HepG2 (cell line): ENCODE measurements around the gene SESN3. TPM values are rescaled to one million over a fixed set of nuclear protein-coding genes. Genes with fewer than 3 reads are reported as not detected.

Source experiments
- ATAC-seq: fragments of 200-7000 bp; cut with Tn5 transposase; 3 replicates; pipeline ENCODE4 v1.9.1; 2020; ENCODE audit warnings: mild to moderate bottlenecking, moderate library complexity
- BruUV-seq: library from RNA; stranded (reverse); fragments of 400-500 nt; replicated peaks from 2 replicates; lab custom pipeline; 2021; lab: Mats Ljungman, UMichigan
- CTCF ChIA-PET: fragments of 300-600 bp; formaldehyde crosslinking; extraction: SDS; loops from one replicate; lab custom pipeline; 2021; ENCODE audit warnings: low total read pairs, inconsistent platforms, low intra/inter-chr PET ratio; lab: Yijun Ruan, JAX
- POLR2A ChIA-PET: fragments of 350-600 bp; sonication (Branson Sonifier 250); formaldehyde crosslinking; loops from one replicate; lab custom pipeline; 2020; ENCODE audit warnings: antibody characterized with exemption, inconsistent platforms; lab: Yijun Ruan, JAX
- DNase-seq: peaks from one replicate; pipeline ENCODE4 v3.0.0-alpha.2; 2015; ENCODE audit warnings: low spot score
- FAIRE-seq: peaks from 3 replicates; lab custom pipeline; 2011; peaks lifted over from hg19 to GRCh38; lab: Jason Lieb, UNC
- H2AFZ ChIP-seq: one replicate; pipeline ENCODE4 v1.6.1; 2011; ENCODE audit warnings: low read length, inconsistent platforms
- H3K27ac ChIP-seq: fragments of 300-600 bp; 3 replicates; pipeline ENCODE4 v1.8.0; 2011; ENCODE audit warnings: mixed run types, mild to moderate bottlenecking, mixed read lengths, low read length, inconsistent platforms; ENCODE audit not compliant: insufficient read depth; ENCODE audit errors: extremely low read length
- H3K27me3 ChIP-seq, 2 experiments: fragments of 200-600 bp in 1 of 2; 2 replicates in 1 of 2; 3 replicates in 1 of 2; pipeline versions ENCODE4 v1.6.0 to v1.8.0; 2011; ENCODE audit warnings: low read length in 2 of 2, mild to moderate bottlenecking in 2 of 2, moderate library complexity in 2 of 2, inconsistent platforms in 1 of 2; ENCODE audit not compliant: insufficient read depth in 2 of 2, control insufficient read depth in 1 of 2
- H3K36me3 ChIP-seq, 2 experiments: fragments of 200-600 bp in 1 of 2; replicated peaks in 1 of 2; 2 replicates in 1 of 2; 3 replicates in 1 of 2; pipeline versions ENCODE4 v1.5.1 to v1.8.0; 2011; ENCODE audit warnings: low read length in 2 of 2, inconsistent platforms in 1 of 2; ENCODE audit not compliant: insufficient read depth in 2 of 2, control insufficient read depth in 1 of 2
- H3K4me1 ChIP-seq: 2 replicates; pipeline ENCODE4 v1.5.1; 2012; ENCODE audit warnings: low read length, inconsistent platforms; ENCODE audit not compliant: insufficient read depth
- H3K4me2 ChIP-seq: 2 replicates; pipeline ENCODE4 v1.6.0; 2011; ENCODE audit warnings: low read depth, low read length, inconsistent platforms
- H3K4me3 ChIP-seq, 3 experiments: fragments of 200-600 bp in 1 of 3; sonication (generic), shearing (Covaris generic) in 1 of 3; replicated peaks in 1 of 3; 2 replicates each; pipeline ENCODE4 v1.5.1; 2011 to 2016; ENCODE audit warnings: low read length in 3 of 3, inconsistent platforms in 2 of 3, low read depth in 2 of 3, mild to moderate bottlenecking in 2 of 3, control low read depth in 1 of 3, mixed read lengths in 1 of 3; ENCODE audit not compliant: insufficient read depth in 1 of 3
- H3K79me2 ChIP-seq: one replicate; pipeline ENCODE4 v1.6.1; 2011; ENCODE audit warnings: low read length, inconsistent platforms; ENCODE audit not compliant: insufficient read depth
- H3K9ac ChIP-seq: 2 replicates; pipeline ENCODE4 v1.6.0; 2011; ENCODE audit warnings: mild to moderate bottlenecking, low read depth, low read length, inconsistent platforms; ENCODE audit not compliant: insufficient read depth
- H3K9me3 ChIP-seq: 2 replicates; pipeline ENCODE4 v1.5.1; 2012; ENCODE audit warnings: mild to moderate bottlenecking, low read length
- H4K20me1 ChIP-seq: 2 replicates; pipeline ENCODE4 v1.6.0; 2011; ENCODE audit warnings: inconsistent platforms, mild to moderate bottlenecking, low read length, moderate library complexity; ENCODE audit not compliant: insufficient read depth
- CC2D1A ChIP-seq: sonication (generic); formaldehyde crosslinking; IDR thresholded peaks from 2 replicates; pipeline ENCODE4 v1.8.1; 2023; ENCODE audit warnings: mild to moderate bottlenecking, missing genetic modification reagents
- FOXC1 ChIP-seq: sonication (generic); formaldehyde crosslinking; IDR thresholded peaks from 2 replicates; pipeline ENCODE4 v1.8.0; 2022; ENCODE audit warnings: mild to moderate bottlenecking, missing genetic modification reagents, borderline replicate concordance
- FOXJ3 ChIP-seq: sonication (generic); formaldehyde crosslinking; IDR thresholded peaks from 2 replicates; pipeline ENCODE4 v1.4.0; 2020; ENCODE audit warnings: missing genetic modification reagents, mild to moderate bottlenecking, borderline replicate concordance
- MTA1 ChIP-seq: sonication (generic); formaldehyde crosslinking; IDR thresholded peaks from 2 replicates; pipeline ENCODE4 v1.4.0; 2020; ENCODE audit warnings: missing genetic modification reagents, mild to moderate bottlenecking, borderline replicate concordance
- NFKB2 ChIP-seq: sonication (generic); formaldehyde crosslinking; IDR thresholded peaks from 2 replicates; pipeline ENCODE4 v1.4.0; 2020; ENCODE audit warnings: missing genetic modification reagents, borderline replicate concordance
- SIN3B ChIP-seq: fragments of 150-350 bp; IDR thresholded peaks from 2 replicates; pipeline ENCODE4 v1.6.1; 2014; ENCODE audit warnings: low read length
- SRSF9 ChIP-seq: fragments of 200-400 bp; formaldehyde crosslinking; IDR thresholded peaks from 2 replicates; pipeline ENCODE4 v1.6.1; 2018; ENCODE audit warnings: borderline replicate concordance, mild to moderate bottlenecking, low read depth, low read length; ENCODE audit not compliant: insufficient read depth, poor library complexity, severe bottlenecking
- ZIK1 ChIP-seq: sonication (generic); formaldehyde crosslinking; IDR thresholded peaks from 2 replicates; pipeline ENCODE4 v1.5.0; 2020; ENCODE audit warnings: mild to moderate bottlenecking, low read depth, missing genetic modification reagents, borderline replicate concordance
- ZNF367 ChIP-seq: sonication (generic); formaldehyde crosslinking; IDR thresholded peaks from 2 replicates; pipeline ENCODE4 v1.4.0; 2020; ENCODE audit warnings: missing genetic modification reagents, borderline replicate concordance
- ZNF430 ChIP-seq: sonication (generic); formaldehyde crosslinking; IDR thresholded peaks from 2 replicates; pipeline ENCODE4 v1.9.0; 2021; ENCODE audit warnings: mild to moderate bottlenecking, missing genetic modification reagents
- ZNF569 ChIP-seq: sonication (generic); formaldehyde crosslinking; IDR thresholded peaks from 2 replicates; pipeline ENCODE4 v1.5.0; 2020; ENCODE audit warnings: mild to moderate bottlenecking, missing genetic modification reagents, moderate library complexity, borderline replicate concordance
- ZNF570 ChIP-seq: sonication (generic); formaldehyde crosslinking; IDR thresholded peaks from 2 replicates; pipeline ENCODE4 v1.4.0; 2020; ENCODE audit warnings: mild to moderate bottlenecking, missing genetic modification reagents, borderline replicate concordance
- ZNF614 ChIP-seq: IDR thresholded peaks from 2 replicates; pipeline ENCODE4 v1.6.1; 2018; ENCODE audit warnings: missing biosample characterization, missing genetic modification reagents, inconsistent platforms, borderline replicate concordance
- ZNF713 ChIP-seq: sonication (generic); formaldehyde crosslinking; IDR thresholded peaks from 2 replicates; pipeline ENCODE4 v1.4.0; 2020; ENCODE audit warnings: mild to moderate bottlenecking, missing genetic modification reagents
- WGBS: methylation state at CpG from one replicate; pipeline ENCODE4 v1.1.6; 2017; ENCODE audit warnings: low lambda C conversion rate; 5-methylcytosine and 5-hydroxymethylcytosine counted together
- in situ Hi-C: cut with HindIII; loops from 2 replicates; pipeline ENCODE4 v1.10.0; 2017; ENCODE audit warnings: low pct_unique_long_range_greater_than_20kb; ENCODE audit not compliant: extremely low pct_ligation_motif_present
- intact Hi-C: fragments of 100-400 bp; cut with micrococcal nuclease; formaldehyde crosslinking; loops from one replicate; pipeline ENCODE4 v1.10.0; 2022; ENCODE audit not compliant: unreplicated experiment
- polyA plus RNA-seq, 8 experiments: library from polyadenylated mRNA; depleted of rRNA in 3 of 8; stranded (reverse) in 7 of 8; unstranded in 1 of 8; fragments of >200 nt; fragmentation: Illumina TruSeq in 4 of 8; extraction: Trizol in 4 of 8; gene quantifications; 2 replicates each; pipeline versions ENCODE4 v1.2.1 to v1.2.3, GENCODE V29; 2011 to 2016; ENCODE audit warnings: low read depth in 4 of 8, missing spikeins in 1 of 8, mixed read lengths in 1 of 8; ENCODE audit not compliant: insufficient read depth in 1 of 8
- total RNA-seq, 5 experiments: library from RNA; depleted of rRNA; stranded (reverse); fragments of >200 nt; fragmentation: Illumina TruSeq; extraction: Trizol; gene quantifications; 2 replicates each; pipeline ENCODE4 v1.2.3, GENCODE V29; 2016; ENCODE audit warnings: low read depth in 1 of 5
- TF ChIP-seq, protein P1 (sequence below): sonication (generic); formaldehyde crosslinking; IDR thresholded peaks from 2 replicates; pipeline ENCODE4 v1.8.0; 2022; ENCODE audit warnings: mild to moderate bottlenecking, missing genetic modification reagents, moderate library complexity
- TF ChIP-seq, protein P2 (sequence below): sonication (generic); formaldehyde crosslinking; IDR thresholded peaks from 2 replicates; pipeline ENCODE4 v1.5.1; 2020; ENCODE audit warnings: mild to moderate bottlenecking, missing genetic modification reagents
- TF ChIP-seq, protein P3 (sequence below): sonication (generic); formaldehyde crosslinking; conservative IDR thresholded peaks from 2 replicates; pipeline ENCODE4 v1.4.0; 2020; ENCODE audit warnings: missing genetic modification reagents
- TF ChIP-seq, protein P4 (sequence below): sonication (generic); formaldehyde crosslinking; IDR thresholded peaks from 2 replicates; pipeline ENCODE4 v1.8.1; 2023; ENCODE audit warnings: missing genetic modification reagents, inconsistent platforms, borderline replicate concordance

Gene SESN3
- total and polyA plus RNA-seq, 2 of the 13 experiments (the other 11 are each of a cell fraction or from before 2014, with no cell fraction given): 0.53 to 0.86 TPM

DNA sequence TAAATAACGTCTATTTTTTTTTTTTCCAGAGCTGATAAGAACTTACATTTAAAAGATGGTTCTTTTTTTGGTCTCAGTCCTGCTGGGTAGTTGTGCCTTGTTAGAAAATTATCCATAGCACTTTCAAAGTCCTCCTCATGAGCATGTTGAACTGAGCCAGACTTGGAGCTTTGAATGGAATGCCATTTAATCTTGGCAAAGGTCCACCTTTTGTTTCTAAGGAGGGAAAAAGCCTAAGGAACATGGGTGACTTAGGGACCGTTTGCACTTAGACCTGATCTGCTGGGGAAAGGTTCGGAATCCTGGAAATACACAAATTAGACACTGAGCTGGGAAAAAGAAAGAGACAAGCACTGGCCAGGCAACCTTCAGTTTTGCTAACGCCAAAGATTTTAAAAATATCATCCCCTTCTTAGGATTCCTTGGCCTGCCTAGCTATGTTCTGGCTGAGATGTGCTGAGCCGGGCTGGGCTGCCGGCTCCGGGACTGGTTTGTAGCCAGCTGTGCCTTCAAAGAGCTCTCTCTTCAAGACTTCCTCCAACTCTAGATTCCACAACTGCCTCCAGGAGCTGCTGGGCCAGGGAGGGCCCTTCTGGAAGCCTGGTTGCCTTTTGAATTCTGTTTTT is 74.0 kb downstream of the SESN3 start:
- no peaks in the 10 kb centered on the region for H3K27me3 ChIP-seq
- ChIA-PET CTCF (interaction anchor here (0.7 kb wide), 1 partner anchor 608 kb away, joined by 3 read pairs; no protein-coding TSS in a partner anchor), POLR2A (no interaction called here)
- intact Hi-C loops (no loop called here), in situ Hi-C loops (loop anchor here (10.0 kb wide), 1 partner anchor 208 kb away; no protein-coding TSS in a partner anchor)
- H4K20me1 ChIP-seq: no peaks in the 10 kb centered on the region
- H3K9ac ChIP-seq: no peak overlapping the region
- no peak overlapping the region for H3K27ac ChIP-seq
- no peaks in the 10 kb centered on the region for H3K79me2 ChIP-seq
- FAIRE-seq: no peak
- H3K4me3 ChIP-seq: no peak overlapping the region
- no peaks in the 10 kb centered on the region for H3K9me3 ChIP-seq
- H3K4me2 ChIP-seq: no peak overlapping the region
- no TSS peak for BruUV-seq
- H2AFZ ChIP-seq: no peak overlapping the region
- no peak for ATAC-seq
- no peaks in the 10 kb centered on the region for H3K36me3 ChIP-seq
- no peak for DNase-seq
- 51% methylated on average over 7 of the region's 7 CpGs for WGBS
- 0 out of 2 replicates have a peak, but pooled peaks cover 2% of the 10 kb centered on the region for H3K4me1 ChIP-seq
- TF ChIP-seq SRSF9: no peak
- TF ChIP-seq NFKB2 (CRISPR knock-in tag): no peak
- TF ChIP-seq, protein P1, sequence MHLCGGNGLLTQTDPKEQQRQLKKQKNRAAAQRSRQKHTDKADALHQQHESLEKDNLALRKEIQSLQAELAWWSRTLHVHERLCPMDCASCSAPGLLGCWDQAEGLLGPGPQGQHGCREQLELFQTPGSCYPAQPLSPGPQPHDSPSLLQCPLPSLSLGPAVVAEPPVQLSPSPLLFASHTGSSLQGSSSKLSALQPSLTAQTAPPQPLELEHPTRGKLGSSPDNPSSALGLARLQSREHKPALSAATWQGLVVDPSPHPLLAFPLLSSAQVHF (CRISPR knock-in tag): no peak
- TF ChIP-seq ZNF569 (CRISPR knock-in tag): no peak
- TF ChIP-seq CC2D1A: no peak
- TF ChIP-seq ZNF367 (CRISPR knock-in tag): no peak
- no peak for TF ChIP-seq MTA1 (CRISPR knock-in tag)
- TF ChIP-seq, protein P2, sequence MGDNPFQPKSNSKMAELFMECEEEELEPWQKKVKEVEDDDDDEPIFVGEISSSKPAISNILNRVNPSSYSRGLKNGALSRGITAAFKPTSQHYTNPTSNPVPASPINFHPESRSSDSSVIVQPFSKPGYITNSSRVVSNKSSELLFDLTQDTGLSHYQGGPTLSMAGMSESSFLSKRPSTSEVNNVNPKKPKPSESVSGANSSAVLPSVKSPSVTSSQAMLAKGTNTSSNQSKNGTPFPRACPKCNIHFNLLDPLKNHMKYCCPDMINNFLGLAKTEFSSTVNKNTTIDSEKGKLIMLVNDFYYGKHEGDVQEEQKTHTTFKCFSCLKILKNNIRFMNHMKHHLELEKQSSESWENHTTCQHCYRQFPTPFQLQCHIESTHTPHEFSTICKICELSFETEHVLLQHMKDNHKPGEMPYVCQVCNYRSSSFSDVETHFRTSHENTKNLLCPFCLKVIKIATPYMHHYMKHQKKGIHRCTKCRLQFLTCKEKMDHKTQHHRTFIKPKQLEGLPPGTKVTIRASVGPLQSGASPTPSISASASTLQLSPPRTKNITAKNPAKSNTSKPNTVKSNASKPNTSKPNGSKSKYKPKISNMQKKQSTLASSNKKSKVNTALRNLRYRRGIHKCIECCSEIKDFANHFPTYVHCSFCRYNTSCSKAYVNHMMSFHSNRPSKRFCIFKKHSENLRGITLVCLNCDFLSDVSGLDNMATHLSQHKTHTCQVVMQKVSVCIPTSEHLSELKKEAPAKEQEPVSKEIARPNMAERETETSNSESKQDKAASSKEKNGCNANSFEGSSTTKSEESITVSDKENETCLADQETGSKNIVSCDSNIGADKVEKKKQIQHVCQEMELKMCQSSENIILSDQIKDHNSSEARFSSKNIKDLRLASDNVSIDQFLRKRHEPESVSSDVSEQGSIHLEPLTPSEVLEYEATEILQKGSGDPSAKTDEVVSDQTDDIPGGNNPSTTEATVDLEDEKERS: no peak
- TF ChIP-seq ZNF713 (CRISPR knock-in tag): no peak
- TF ChIP-seq FOXJ3 (CRISPR knock-in tag): no peak
- no peak for TF ChIP-seq ZNF570 (CRISPR knock-in tag)
- TF ChIP-seq ZNF430 (CRISPR knock-in tag): no peak
- no peak for TF ChIP-seq ZIK1 (CRISPR knock-in tag)
- TF ChIP-seq, protein P3, sequence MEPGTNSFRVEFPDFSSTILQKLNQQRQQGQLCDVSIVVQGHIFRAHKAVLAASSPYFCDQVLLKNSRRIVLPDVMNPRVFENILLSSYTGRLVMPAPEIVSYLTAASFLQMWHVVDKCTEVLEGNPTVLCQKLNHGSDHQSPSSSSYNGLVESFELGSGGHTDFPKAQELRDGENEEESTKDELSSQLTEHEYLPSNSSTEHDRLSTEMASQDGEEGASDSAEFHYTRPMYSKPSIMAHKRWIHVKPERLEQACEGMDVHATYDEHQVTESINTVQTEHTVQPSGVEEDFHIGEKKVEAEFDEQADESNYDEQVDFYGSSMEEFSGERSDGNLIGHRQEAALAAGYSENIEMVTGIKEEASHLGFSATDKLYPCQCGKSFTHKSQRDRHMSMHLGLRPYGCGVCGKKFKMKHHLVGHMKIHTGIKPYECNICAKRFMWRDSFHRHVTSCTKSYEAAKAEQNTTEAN (CRISPR knock-in tag): no peak
- TF ChIP-seq, protein P4, sequence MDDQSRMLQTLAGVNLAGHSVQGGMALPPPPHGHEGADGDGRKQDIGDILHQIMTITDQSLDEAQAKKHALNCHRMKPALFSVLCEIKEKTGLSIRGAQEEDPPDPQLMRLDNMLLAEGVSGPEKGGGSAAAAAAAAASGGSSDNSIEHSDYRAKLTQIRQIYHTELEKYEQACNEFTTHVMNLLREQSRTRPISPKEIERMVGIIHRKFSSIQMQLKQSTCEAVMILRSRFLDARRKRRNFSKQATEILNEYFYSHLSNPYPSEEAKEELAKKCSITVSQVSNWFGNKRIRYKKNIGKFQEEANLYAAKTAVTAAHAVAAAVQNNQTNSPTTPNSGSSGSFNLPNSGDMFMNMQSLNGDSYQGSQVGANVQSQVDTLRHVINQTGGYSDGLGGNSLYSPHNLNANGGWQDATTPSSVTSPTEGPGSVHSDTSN (CRISPR knock-in tag): no peak
- TF ChIP-seq SIN3B: no peak
- TF ChIP-seq ZNF614 (CRISPR knock-in tag): no peak
- TF ChIP-seq FOXC1 (CRISPR knock-in tag): no peak
